DMS 273 treated with DMSO at 0.1 percent for 48 hours (cell line): ENCODE results near the gene WFDC6.
"Not testable (repeated sequence)": the region's sequence is repeated elsewhere in the genome, so short reads cannot be mapped to it uniquely, and the experiment has no call there.

ENCODE experiments used
- DNase-seq: peaks from one replicate; lab custom pipeline; 2025; lab: John Stamatoyannopoulos, UW

The WFDC6 gene

DNA sequence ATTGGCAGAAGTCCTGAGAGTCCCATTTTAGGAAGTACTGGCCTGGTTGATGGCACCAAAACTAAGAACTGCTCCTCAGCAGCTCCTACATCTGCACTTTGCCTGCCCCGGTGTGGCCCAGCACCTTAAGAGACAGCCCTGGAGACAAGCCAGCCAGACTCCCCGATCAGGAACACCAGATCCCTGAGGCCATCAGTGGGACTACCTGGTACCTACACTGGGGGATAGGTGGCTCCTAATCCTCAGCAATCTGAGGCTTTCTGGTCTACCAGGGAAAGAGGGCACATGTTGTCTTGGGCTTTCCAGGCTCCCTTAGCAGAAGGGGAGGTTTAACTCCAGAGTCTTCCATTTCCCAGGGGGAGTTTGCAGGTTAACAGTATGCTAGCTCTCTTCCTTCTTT, at the start of gene WFDC6:
TSS of gene WFDC6 (minus strand) at position 101 of the 400 bp plus-strand sequence. CDS start at position 26, 75 bp downstream.
- DNase-seq: no peak

DNA sequence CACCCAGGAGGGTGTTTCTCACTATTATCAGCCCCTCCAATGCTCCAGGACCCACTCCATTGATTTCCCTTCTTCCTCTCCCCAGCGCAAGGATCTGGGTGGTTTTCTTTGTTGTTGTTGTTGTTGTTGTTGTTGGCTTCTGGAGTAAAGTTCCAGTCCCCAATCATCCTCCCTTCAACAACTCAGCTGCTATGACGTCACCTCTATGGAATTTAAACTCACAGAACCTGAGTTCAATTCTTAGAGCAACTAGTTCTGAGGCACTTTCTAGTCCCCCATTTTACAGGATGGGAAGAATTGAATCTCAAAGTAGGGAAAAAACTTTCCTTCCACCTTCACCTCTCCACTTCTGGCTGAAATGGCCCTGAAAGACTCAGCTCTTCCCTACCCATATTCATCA, 49.5 kb upstream of the WFDC6 start:
- no peak for DNase-seq

DNA sequence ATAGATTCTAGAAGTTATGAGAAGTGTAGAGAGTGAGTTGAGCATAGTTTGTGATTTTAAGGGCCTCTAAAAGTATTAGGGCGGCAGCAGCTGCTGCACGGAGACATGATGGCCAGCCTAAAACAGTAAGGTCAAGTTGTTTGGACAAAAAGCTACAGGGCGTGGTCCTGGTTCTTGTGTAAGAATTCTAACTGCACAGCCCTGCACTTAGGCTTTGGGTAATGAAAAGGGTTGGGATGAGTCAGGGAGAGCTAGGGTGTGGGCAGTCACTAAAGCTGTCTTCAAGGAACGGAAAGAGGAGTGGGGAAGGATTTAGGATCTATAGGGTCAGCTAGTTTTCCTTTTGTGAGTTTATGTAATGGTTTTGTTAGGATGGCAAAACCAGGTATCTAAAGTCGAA, 46.7 kb upstream of the WFDC6 start:
- not testable (repeated sequence) for DNase-seq

DNA sequence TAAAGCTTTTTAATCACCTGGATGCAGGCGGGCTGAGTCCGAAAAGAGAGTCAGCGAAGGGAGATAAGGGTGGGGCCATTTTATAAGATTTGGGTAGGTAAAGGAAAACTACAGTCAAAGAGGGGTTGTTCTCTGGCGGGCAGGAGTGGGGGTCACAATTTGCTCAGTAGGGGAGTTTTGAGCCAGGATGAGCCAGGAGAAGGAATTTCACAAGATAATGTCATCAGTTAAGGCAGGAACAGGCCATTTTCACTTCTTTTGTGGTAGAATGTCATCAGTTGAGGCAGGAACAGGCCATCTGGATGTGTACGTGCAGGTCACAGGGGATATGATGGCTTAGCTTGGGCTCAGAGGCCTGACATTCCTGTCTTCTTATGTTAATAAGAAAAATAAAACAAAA, 45.0 kb upstream of the WFDC6 start:
- DNase-seq: not testable (repeated sequence)

DNA sequence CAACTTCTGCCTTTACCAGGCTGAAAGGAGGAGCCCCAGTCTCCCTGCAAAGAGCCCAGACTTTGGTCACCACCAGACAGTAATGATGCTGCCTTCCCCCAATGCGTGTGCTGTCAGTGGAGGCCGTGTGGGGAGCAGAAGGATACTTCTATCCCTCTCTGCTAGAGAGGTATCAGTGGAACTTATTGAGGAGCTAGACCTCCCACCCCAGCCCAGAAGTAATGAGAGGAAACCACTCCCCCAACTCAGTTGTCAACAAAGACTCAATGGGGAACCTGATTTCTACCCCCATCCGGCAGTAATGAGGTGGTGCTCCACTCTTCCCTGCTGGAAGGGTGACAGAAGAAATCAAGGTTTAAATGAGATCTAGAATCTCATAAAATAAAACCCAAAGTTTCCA, 44.2 kb upstream of the WFDC6 start:
- no peak for DNase-seq

DNA sequence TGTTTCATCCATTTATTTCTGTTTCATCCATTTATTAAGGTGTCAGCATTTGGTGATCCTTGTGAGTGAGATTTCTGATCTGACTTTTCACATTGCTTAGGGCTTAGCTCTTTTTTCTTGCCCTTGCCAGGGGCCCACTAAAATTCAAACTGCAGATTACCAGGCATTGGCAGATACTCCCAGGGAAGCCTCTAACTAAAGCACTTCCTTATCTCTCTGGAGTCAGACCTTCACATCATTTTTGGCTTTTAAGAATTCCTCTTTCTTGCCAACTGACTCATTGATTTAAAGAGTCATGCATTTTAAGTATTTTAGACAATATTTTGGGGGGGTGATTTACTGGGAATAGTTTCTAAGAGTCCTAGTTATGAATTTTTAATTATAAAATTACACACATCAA, 42.4 kb upstream of the WFDC6 start:
- no peak for DNase-seq

DNA sequence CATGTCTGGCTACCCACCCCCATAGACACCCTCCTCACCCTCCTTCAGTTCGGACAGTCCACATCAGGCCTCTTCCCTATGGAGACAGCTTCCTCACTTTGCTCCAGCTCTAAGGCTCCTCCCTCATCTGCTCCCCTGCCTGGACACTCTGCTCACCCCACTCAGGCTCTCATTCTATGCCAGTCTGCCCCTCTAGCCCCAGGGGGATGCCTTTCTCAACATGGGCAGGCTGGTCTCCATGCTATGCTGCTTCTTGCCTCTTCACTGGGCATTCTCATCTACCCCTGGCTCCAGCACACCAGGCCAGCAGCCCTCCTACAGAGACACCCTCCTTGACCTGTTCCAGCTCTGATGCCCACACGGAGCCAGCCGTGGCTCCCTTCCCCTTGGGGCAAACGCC, 39.9 kb upstream of the WFDC6 start, which contains the start of gene WFDC8:
TSS of gene WFDC8 (minus strand) at position 101 of the 400 bp plus-strand sequence. CDS start at position 64, 37 bp downstream.
- no peak for DNase-seq

DNA sequence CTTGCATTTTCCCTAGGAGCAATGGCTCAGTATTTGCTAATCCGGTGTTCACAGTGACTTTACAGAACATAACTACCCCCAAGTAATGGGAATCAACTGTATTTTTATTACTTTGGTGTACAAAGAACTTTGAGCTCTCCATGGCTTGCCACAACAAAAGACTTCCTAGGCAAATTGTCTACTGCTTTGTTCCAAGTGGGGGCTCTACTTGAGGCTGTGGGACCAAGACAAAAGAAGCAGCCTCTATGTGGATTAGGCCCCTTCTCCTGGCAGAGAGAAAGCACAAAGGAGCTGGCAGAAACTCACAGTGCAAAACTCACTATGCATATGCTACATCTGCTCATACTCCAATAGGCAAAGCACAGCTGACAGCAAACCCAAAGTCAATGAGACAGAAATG, 38.9 kb upstream of the WFDC6 start:
- no peak for DNase-seq

DNA sequence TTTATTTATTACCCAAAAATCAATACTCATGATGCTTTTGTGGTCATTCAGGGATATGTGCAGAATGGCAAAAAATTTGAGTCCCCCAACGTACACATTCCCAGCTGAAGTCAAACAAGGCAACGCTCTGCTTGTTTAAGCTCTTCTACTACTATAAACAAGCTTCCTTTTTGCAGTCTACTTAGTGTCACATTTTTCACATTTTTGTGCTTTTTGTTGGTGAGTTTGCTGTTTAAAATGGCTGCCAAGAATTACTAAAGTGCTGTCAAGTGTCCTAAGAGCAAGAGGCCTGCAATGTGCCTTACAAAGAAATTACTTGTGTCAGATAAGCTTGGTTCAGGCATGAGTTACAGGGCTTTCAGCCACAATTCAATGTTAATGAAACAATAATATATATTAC, 37.7 kb upstream of the WFDC6 start:
- DNase-seq: no peak

DNA sequence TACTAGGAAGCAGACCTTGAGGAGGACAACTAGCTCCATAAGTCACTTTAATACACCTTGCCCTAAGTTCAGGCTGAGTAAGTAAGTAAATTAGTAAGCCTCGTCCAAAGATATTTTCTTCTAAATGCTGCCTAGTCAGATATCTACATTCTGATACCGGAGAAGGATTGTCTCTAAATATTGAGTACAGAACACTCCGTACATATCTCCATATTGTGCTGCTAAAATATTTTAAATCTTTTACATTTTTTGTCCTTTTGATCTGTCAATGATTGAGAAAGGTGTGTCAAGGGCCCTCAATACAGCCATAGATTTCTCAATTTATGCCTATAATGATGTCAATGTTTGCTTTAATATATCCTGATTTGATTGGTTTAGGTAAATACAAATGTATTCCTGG, 36.6 kb upstream of the WFDC6 start:
- DNase-seq: no peak

DNA sequence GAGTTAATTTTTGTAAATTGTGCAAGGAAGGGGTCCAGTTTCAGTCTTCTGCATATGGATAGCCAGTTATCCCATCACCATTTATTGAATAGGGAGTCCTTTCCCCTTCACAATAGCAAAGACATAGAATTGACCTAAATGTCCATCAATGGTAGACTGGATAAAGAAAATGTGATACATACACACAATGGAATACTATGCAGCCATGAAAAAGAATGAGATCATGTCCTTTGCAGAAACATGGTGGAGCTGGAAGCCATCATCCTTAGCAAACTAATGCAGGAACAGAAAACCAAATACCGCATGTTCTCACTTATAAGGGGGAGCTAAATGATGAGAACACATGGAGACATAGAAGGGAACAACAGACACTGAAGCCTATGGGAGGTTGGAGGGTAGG, 30.4 kb upstream of the WFDC6 start:
- DNase-seq: not testable (repeated sequence)

DNA sequence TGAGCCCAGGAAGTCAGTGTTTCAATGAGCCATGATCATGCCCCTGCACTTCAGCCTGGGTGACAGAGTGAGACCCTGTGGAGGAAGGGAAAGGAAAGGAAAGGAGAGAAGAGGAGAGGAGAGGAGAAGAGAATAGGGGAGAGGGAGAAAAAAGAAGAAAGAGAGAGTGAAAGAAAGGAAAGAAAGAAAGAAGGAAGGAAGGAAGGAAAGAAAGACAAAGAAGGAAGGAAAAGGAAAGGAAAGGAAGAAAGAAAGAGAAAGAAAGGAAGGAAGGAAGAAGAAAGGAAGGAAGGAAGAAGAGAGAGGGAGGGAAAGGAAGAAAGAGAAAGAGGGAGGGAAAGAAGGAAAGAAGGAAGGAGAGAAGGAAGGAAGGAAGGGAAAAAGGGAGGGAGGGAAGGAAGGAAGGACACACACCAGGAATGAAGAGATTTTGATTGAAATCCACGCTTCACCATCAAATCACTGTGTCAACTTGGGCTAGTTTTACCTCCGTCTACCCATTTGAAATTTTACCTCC, 25.5 kb upstream of the WFDC6 start:
- DNase-seq: no peak

DNA sequence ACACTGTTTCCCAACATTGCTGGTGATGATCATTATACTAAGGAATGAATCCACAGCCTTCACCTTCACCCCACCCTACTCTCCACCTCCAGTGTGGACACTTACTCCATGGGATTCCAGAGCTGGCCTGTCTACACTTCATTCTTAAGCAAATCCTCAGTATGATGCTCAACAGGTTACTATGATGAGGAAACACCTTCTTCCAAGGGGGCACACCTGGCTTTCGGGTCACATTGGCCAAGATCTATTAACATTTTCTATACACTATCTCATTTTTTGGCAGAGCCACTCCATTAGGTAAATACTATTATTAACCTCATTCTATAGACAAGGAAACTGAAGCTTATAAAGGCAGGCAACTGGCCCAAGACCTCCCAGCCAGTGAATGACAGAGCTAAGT, 15.9 kb upstream of the WFDC6 start:
- DNase-seq: no peak

DNA sequence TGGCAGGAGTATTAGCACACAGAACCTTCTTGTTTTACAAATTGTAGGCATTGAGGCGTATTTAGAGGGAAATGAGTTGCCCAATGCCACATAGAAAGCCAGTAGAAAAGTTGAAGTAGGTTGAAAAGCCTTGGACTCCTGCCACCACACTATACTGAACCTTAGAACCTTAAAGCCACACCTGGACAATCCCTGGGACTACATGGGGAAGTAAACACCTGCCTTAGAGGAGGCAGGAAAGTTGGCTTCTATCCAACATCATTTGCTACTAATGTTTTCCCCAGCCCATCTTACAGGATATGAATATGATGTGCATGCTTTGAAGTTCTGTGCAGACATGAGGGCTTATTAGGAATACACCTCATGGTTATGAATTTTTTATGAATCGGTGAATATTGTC, 13.2 kb upstream of the WFDC6 start:
- no peak for DNase-seq

DNA sequence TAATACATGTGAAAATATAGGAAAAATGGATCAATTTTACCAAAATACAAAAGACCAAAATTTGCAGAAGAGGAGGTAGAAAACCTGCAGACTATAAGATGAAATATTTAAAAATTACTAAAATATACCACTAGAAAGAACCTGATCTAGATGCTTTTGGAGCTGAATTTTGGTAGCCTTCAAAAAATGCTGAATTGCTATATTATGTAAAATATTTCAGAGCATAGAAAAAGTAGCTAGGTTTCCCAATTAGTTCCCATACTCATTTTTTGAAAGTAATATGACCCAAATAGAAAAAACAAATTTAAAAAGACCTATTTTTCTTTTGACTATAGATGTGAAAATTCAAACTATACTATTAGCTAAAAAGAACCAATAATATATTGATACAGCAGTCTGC, 11.5 kb upstream of the WFDC6 start:
- no peak for DNase-seq

DNA sequence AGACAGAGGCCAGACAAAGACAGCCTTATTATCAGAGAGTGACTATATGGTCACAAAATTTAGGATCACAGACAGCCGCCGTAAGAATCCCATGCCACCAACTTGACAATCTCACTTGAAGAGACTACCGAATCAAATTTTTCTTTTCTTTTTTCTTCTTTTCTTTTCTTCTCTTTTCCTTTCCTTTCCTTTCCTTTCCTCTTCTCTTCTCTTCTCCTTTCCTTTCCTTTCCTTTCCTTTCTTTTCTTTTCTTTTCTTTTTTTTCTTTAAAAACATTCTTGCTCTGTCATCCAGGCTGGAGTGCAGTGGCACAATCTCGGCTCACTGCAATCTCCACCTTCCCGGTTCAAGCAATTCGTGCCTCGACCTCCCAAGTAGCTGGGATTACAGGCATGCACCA, 9.1 kb upstream of the WFDC6 start:
- DNase-seq: no peak

DNA sequence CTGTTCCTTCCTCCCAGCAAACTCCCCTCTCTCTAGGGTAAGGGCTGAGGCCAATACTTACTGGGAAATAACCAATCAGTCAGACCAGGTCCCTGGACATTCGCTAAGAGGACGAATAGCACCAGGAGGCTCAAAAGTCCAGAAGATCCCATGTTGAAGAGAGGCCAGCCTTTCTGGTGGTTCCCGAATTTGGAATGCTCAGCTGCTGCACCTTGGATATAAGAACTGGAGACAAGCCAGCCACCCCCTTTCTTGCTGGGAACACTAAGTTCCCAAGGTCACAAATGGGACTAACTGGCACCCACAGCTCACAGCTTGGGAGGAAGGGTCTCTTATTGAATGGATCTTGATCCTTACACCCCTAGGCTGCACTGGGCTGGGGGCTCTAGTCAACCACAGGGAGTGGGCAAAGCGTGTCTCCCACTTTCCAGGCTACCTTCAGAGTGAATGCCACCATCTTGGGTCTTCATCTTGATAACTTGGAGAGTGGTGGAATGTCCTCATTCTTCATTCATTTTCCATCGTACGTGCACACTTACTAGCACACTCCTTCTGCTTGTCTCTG, 8.0 kb upstream of the WFDC6 start, which contains the start of gene EPPIN:
TSS of gene EPPIN (minus strand) at position 196 of the 565 bp plus-strand sequence. CDS start at position 152, 44 bp downstream.
- no peak for DNase-seq

DNA sequence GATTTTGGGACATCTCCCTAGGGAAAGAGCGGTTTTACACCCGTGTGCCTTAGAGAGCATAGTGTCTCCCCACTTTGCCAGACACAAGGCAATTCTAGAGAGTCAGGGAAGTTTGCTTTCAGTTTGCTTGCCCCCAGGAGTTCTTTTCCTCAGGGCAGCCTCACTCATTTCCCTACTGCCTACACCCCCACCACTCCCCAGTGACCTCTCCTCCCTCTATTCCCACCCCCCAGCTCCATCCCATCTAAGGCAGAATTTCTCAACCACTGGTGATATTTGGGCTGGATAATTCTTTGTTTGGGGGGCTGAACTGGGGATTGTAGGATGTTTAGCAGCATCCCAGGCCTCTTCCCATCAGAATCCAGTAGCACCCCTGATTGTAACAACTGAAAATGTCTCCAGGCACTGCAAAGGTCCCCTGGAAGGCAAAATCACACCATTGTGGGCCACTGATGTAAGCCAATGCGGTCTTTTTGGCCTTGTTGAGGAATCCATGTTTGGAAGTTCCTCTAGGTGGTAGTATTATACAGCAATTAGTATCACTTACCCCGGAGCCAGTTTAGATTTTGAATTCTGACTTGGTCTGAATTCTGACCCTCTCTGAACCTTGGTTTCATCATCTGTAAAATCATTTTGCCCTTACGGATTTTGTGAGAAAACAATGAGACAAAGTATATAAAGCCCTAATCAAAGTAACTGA, 6.6 kb upstream of the WFDC6 start:
- no peak for DNase-seq

DNA sequence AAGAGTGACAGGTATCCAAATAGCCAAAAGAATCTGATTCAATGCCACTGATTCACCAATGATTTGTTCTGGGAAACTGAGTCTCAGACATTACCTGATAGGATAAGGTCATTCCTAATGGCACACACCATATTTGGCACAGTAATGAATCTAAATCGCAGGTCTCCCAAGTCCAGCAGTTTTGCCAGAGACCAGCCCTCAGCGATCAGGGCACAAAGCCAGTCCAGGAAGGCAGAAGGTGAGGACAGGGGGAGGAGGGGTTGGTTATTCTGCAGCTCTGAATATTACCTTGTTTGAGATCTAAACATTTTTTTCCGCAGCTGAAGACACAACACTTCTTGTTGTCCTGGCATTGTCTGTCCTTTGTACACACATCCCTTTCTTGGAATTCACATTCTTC, 6.1 kb upstream of the WFDC6 start:
- no peak for DNase-seq

DNA sequence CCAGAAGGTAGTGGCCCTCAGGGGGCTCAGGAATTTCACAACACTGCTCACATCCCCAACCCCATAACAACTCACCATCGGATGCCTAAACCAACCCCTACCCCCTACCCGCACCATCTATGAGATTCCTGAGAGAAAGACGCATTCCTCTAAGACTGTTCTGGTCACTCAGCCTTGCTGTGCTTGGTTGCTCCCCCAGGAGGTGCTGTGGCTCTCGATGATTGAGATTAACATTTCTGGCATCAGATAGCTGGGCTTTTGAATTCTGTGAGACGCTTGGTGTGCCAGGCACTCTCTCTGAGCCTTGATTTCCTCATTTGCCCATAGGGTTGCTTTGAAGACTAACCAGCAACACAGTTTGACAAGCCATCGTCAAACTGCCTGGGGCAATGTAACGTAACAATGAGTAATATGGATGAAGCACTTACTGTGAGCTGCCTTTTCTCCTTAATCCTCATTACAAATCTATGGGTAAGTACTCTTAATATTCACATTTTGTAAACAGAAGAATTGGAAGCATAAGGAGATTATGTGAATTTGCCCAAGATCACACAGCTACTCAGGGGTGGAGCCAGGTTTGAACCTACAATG, 978 bp downstream of the WFDC6 start:
- no peak for DNase-seq

DNA sequence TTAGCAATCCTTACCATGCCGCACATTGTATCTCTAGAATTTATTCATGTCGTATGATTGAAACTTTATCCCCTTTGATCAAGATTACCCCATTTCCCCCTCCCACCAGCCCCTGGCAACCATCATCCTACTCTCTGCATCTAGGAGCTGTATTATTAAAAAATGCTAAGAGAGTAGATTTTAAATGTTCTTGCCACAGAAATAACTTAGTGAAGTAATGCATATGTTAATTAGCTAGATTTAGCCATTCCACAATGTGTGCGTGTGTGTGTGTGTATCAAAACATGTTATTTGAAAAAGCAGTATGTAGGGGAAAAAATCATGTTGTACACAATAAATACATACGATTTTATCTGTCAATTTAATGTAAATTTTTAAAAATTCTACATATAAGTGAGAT, 12.0 kb downstream of the WFDC6 start:
- DNase-seq: no peak

DNA sequence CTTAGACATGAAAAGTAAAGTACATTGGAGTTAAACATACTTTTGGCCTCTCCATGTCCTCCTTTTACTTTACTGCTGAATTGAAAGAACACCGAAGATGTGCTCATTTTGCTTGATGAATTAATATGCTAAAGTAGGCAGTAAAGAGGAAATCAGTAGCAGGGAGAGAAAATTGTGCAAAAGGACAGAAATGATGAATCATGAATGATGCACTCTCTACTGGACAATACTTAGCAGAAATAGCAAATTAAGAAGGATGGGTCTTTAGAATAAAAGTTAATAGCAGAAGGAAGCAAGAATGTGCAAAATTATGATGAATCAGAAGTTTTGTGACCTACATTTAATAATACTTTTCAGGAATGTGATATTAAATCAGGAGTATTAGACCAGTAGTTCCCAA, 15.5 kb downstream of the WFDC6 start:
- no peak for DNase-seq

DNA sequence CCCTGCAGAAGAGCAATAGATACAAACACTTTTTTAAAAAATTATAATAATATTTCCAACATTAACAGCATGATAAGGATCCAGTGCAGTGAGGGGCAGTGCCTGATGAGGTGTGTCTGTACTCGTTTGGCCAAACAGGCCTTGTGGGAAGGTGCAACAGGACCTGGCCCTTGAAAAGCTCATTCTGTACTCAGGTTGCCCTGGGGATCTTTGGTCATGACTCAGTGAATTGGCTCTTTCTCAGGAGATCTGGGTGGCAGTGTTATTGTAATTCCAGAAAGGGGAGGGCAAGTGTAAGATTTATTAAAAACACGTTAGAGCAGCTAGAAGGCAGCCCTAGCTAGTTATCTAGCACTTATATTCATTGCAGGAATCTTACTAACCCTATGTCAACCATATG, 21.0 kb downstream of the WFDC6 start:
- no peak for DNase-seq
